Neural crest cell (in vitro differentiated cells): Measurements from ENCODE around the gene TTBK2. TPM values are rescaled to one million over a fixed set of nuclear protein-coding genes. Genes with fewer than 3 reads are reported as not detected.
A peak's percentile ranks its signal among the peaks of the same experiment; 100 is the strongest.

Source experiments
- DNase-seq: peaks from one replicate; pipeline ENCODE4 v3.0.0; 2021; ENCODE audit warnings: low read depth, mixed read lengths, low spot score
- H3K27ac Mint-ChIP-seq: one replicate; pipeline ENCODE4 v1.8.0; 2021; ENCODE audit warnings: mild to moderate bottlenecking, mixed read lengths; ENCODE audit not compliant: unreplicated experiment
- H3K27me3 Mint-ChIP-seq: 2 replicates; pipeline ENCODE4 v1.8.0; 2021; ENCODE audit warnings: low read depth, mild to moderate bottlenecking, mixed read lengths
- H3K36me3 Mint-ChIP-seq: 2 replicates; pipeline ENCODE4 v1.8.0; 2021; ENCODE audit warnings: low read depth, mild to moderate bottlenecking, mixed read lengths
- H3K4me1 Mint-ChIP-seq: 2 replicates; pipeline ENCODE4 v1.8.0; 2021; ENCODE audit warnings: mixed read lengths
- H3K4me3 Mint-ChIP-seq: one replicate; pipeline ENCODE4 v1.8.0; 2021; ENCODE audit warnings: mild to moderate bottlenecking, mixed read lengths
- H3K9me3 Mint-ChIP-seq: 2 replicates; pipeline ENCODE4 v1.8.0; 2021; ENCODE audit warnings: mixed read lengths
- total RNA-seq: library from RNA; stranded (reverse); gene quantifications from 2 replicates; pipeline ENCODE4 v1.2.1, GENCODE V29; 2021
- TF ChIP-seq, protein P1 (sequence below): fragments of 200-600 bp; sonication (generic); conservative IDR thresholded peaks from 2 replicates; pipeline ENCODE4 v1.5.0; 2021; ENCODE audit warnings: antibody characterized with exemption, mild to moderate bottlenecking

TTBK2 gene
- total RNA-seq, 1 donor from 2014 or later = 28.2 TPM

DNA sequence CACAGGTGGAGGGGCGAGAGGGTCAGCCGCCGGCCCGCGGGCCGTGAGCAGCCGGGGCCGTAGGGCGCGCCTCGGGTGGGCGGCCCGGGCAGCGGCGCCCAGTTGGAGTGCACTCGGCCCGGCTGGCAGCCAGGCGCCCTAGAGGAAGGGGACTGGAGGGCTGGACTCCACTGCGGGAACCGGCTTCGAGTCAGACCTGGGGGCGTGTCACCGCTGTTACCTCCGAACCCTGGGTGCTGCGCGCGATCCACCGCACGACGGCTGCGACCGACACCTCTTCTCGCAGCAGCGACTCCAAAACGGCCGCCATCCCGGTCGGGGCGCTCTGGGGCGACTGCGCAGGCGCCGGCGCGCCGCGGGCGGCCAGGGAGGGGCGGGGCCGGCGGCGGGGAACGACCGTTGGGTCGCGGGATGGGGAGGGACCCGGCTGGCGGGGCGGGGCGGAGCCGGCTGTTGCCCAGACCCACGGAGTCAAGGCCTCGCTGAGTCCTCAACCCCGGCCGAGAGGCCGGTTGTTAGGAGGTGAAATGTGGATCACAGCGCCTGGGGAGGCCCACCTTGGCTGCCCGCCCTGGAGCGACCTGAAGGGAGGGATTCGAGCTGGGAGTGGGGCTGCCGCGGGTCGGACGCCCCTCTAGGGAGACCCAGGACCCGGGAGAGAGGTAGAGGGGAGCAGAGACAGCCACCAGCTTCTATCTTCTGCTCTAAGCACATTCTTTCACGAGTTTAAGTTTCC is 183.6 kb downstream of the TTBK2 start, which contains the start of gene CDAN1:
Gene CDAN1, minus strand, starts transcription at position 336 of the 736 bp plus-strand sequence. Its CDS starts 26 bp downstream, at position 310.
- Mint-ChIP-seq H3K4me1 (peaks cover 24% of the 10 kb centered on the region), H3K27ac (peak within 1 kb of the TSS; percentile 81), H3K27me3 (no peaks in the 10 kb centered on the region), H3K4me3 (peak within 1 kb of the TSS; percentile 87), H3K9me3 (no peaks in the 10 kb centered on the region), H3K36me3 (peaks cover 5% of the 10 kb centered on the region)
- TF ChIP-seq, protein P1, sequence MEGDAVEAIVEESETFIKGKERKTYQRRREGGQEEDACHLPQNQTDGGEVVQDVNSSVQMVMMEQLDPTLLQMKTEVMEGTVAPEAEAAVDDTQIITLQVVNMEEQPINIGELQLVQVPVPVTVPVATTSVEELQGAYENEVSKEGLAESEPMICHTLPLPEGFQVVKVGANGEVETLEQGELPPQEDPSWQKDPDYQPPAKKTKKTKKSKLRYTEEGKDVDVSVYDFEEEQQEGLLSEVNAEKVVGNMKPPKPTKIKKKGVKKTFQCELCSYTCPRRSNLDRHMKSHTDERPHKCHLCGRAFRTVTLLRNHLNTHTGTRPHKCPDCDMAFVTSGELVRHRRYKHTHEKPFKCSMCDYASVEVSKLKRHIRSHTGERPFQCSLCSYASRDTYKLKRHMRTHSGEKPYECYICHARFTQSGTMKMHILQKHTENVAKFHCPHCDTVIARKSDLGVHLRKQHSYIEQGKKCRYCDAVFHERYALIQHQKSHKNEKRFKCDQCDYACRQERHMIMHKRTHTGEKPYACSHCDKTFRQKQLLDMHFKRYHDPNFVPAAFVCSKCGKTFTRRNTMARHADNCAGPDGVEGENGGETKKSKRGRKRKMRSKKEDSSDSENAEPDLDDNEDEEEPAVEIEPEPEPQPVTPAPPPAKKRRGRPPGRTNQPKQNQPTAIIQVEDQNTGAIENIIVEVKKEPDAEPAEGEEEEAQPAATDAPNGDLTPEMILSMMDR = no peak
- DNase-seq = peak; percentile 89

DNA sequence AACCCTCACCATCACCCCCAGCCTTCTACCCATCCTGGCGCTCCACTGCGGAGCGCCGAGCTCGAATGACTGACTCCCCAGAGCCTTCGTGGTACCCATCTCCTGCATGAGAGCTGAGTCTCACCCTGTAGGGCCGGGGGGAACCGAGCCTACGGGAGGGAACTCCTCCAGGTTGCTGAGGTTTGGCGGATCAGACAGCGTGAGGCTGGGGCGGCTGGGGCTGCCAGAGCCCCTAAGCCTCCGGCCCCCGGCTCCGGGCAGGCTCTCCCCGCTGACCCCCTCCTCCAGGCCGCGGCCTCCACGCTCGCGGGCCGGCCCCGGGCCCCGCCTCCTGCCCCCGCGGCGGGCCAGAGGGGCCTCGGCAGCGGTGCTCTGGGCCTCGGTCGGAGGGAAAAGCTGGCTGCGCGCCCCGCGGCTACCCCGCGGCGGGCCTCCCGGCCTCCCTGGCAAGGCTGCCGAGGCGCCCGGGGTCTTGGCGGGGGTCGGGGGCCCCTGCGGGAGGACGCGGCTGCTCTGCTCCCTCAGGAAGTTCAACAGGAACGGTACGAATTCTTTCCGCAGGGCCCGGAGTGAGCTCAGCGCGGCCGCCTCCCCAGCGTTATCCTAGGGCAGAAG is 184.3 kb downstream of the TTBK2 start:
- H3K27ac Mint-ChIP-seq = peak overlapping the region; percentile 75
- no peaks in the 10 kb centered on the region for H3K27me3 Mint-ChIP-seq
- DNase-seq = peak; percentile 20
- peak overlapping the region; percentile 87 for H3K4me3 Mint-ChIP-seq
- no peaks in the 10 kb centered on the region for H3K9me3 Mint-ChIP-seq
- peaks cover 24% of the 10 kb centered on the region for H3K4me1 Mint-ChIP-seq
- peaks cover 5% of the 10 kb centered on the region for H3K36me3 Mint-ChIP-seq
- TF ChIP-seq, protein P1 = no peak

DNA sequence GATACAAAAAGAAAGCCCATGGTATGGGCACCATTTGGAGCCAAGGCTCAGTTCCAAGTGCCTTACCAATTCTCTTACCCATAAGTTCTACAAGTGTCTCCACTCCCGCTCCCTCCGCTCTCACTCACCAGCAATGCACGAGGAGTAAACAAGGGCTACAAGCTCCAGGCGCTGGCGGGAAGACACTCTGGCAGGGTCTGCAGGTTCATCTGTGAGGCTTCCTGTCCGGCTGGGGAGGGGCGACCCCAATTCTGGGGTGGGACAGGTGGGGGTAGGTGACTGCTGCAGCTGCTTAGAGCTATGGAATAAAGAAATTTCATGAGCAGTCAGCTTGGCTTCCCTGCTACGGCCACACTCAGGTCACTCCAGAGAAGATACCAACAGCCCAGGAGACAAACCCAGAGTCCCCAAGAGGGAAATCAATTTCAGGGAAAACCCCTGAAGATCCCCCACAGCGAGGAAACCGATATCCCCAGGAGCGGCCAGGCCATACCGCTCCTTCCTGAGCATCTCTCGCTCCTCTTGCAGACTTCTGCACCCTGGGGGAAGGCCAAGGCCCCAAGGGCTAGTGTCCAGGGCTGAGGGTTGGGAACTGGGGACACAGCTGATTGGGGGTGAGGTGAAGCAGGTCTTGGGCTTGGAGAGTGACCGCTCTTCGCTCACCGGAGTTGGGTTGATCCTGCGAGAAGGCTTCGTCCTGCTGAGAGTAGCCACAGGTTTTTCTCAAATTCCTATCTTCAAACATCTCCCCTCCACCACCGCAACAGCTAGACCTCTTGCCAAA is 185.0 kb downstream of the TTBK2 start:
- Mint-ChIP-seq H3K4me3 (peak overlapping the region; percentile 87), H3K9me3 (no peaks in the 10 kb centered on the region), H3K27ac (peak overlapping the region; percentile 75), H3K4me1 (peaks cover 24% of the 10 kb centered on the region), H3K27me3 (no peaks in the 10 kb centered on the region), H3K36me3 (peaks cover 9% of the 10 kb centered on the region)
- no peak for DNase-seq
- TF ChIP-seq, protein P1 = no peak

DNA sequence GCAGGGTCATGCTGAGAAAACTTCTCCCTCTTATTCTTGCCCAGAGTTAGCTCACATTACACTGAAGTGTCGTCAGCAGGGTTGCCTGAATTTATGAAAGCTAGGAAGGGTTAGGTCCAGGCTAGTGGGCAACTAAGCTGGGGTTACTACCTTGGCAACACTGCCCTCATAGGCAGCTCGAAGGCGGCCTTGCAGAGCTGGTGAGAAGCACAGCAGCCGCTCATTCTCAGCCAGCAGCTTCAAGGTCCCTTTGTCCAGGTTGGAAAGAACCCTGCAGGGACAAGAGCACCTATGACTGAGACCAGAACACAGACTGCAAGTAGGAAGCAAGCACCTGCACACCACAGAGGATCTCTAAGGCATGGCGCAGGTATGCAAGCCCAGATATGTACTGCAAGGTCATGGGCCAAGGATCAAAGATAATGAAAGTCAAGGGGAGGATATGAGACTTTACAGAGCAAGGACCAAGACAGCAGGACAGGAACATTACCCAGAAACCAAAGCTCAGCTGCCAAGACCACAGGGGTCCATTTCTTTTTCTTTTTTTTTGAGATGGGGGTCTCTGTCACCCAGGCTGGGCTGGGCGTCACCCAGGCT is 186.4 kb downstream of the TTBK2 start:
- no peak for DNase-seq
- Mint-ChIP-seq H3K36me3 (peaks cover 9% of the 10 kb centered on the region), H3K4me3 (peak overlapping the region; percentile 76), H3K27ac (no peak overlapping the region), H3K9me3 (no peaks in the 10 kb centered on the region), H3K4me1 (peaks cover 24% of the 10 kb centered on the region), H3K27me3 (no peaks in the 10 kb centered on the region)
- TF ChIP-seq, protein P1 = no peak

DNA sequence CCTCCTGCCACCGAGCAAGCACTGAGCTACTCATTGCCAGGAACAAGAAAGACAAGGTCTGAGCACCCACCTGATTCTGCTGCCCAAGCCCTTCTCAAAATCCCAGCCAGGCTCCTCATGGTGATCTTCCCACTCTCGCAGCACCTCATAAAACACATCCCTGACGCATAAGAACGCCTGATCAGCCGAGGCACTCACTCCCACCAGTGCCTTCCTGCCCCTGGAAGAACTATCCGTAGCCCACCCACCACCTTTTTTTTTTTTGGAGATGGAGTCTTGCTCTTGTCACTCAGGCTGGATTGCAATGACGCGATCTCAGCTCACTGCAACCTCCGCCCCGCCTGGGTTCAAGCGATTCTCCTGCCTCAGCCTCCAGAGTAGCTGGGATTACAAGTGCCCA is 187.6 kb downstream of the TTBK2 start:
- peak overlapping the region; percentile 76 for H3K4me3 Mint-ChIP-seq
- H3K9me3 Mint-ChIP-seq = no peaks in the 10 kb centered on the region
- H3K27ac Mint-ChIP-seq = no peak overlapping the region
- peaks cover 29% of the 10 kb centered on the region for H3K4me1 Mint-ChIP-seq
- no peak for DNase-seq
- TF ChIP-seq, protein P1 = no peak
- no peaks in the 10 kb centered on the region for H3K27me3 Mint-ChIP-seq
- H3K36me3 Mint-ChIP-seq = peaks cover 12% of the 10 kb centered on the region
